Measurements from ENCODE around the gene KLF4.

The KLF4 gene

GRCh38 chr9:107447834-107448233 is 41.7 kb downstream of the KLF4 start:
- no peak for DNase-seq (ENCODE audit: low read depth)

- no peak for DNase-seq (ENCODE audit: low read depth)
Measured at GRCh38 chr9:107447081-107447480, 42.5 kb downstream of the KLF4 start.

- DNase-seq (ENCODE audit: low read depth) = no peak
Measured at GRCh38 chr9:107446491-107446890, 43.1 kb downstream of the KLF4 start.

- DNase-seq (ENCODE audit: low read depth) = no peak
Measured at GRCh38 chr9:107443786-107444185, 45.8 kb downstream of the KLF4 start.

- DNase-seq (ENCODE audit: low read depth) = no peak
Measured at GRCh38 chr9:107439991-107440456, 49.5 kb downstream of the KLF4 start.

GRCh38 chr9:107438211-107439031 is 51.1 kb downstream of the KLF4 start:
- no peak for DNase-seq (ENCODE audit: low read depth)

GRCh38 chr9:107437716-107438115 is 51.9 kb downstream of the KLF4 start:
- DNase-seq (ENCODE audit: low read depth) = no peak

GRCh38 chr9:107435415-107435814 is 54.2 kb downstream of the KLF4 start:
- DNase-seq (ENCODE audit: low read depth) = no peak

All from HS-27A (cell line).